Activated naive CD8-positive, alpha-beta T cell (primary cell): Measurements from ENCODE around the gene SESN2.
A peak's percentile ranks its signal among the peaks of the same experiment; 100 is the strongest.
"Not testable (repeated sequence)": the region's sequence is repeated elsewhere in the genome, so short reads cannot be mapped to it uniquely, and the experiment has no call there.

ENCODE experiments used
- H3K27ac Mint-ChIP-seq: one replicate; pipeline ENCODE4 v1.8.0; 2021; ENCODE audit warnings: mixed read lengths
- H3K27me3 Mint-ChIP-seq: one replicate; pipeline ENCODE4 v1.8.0; 2021; ENCODE audit warnings: mixed read lengths
- H3K36me3 Mint-ChIP-seq: one replicate; pipeline ENCODE4 v1.8.0; 2021; ENCODE audit warnings: mixed read lengths
- H3K4me1 Mint-ChIP-seq: one replicate; pipeline ENCODE4 v1.8.0; 2021; ENCODE audit warnings: low read depth, mixed read lengths
- H3K4me3 Mint-ChIP-seq: one replicate; pipeline ENCODE4 v1.8.0; 2021; ENCODE audit warnings: mild to moderate bottlenecking, mixed read lengths
- H3K9me3 Mint-ChIP-seq: one replicate; pipeline ENCODE4 v1.8.0; 2021; ENCODE audit warnings: low read depth, mixed read lengths

Gene SESN2

GRCh38 chr1:28323720-28324119 is 64.4 kb downstream of the SESN2 start:
- peaks cover 6% of the 10 kb centered on the region for H3K4me1 Mint-ChIP-seq
- no peaks in the 10 kb centered on the region for H3K36me3 Mint-ChIP-seq
- H3K9me3 Mint-ChIP-seq, result no peaks in the 10 kb centered on the region
- no peak overlapping the region for H3K27ac Mint-ChIP-seq
- peaks cover 3% of the 10 kb centered on the region for H3K27me3 Mint-ChIP-seq
- H3K4me3 Mint-ChIP-seq, result no peak overlapping the region

- H3K36me3 Mint-ChIP-seq, result peaks cover 2% of the 10 kb centered on the region
Measured at GRCh38 chr1:28326515-28326914, 67.2 kb downstream of the SESN2 start.

GRCh38 chr1:28326984-28327383 is 67.7 kb downstream of the SESN2 start:
- Mint-ChIP-seq H3K27ac (peak overlapping the region; percentile 37), H3K27me3 (no peaks in the 10 kb centered on the region), H3K36me3 (peaks cover 2% of the 10 kb centered on the region), H3K4me3 (no peak overlapping the region), H3K4me1 (peaks cover 24% of the 10 kb centered on the region), H3K9me3 (no peaks in the 10 kb centered on the region)

More at GRCh38 chr1:28326515-28326914, 67.2 kb downstream of the SESN2 start:
- Mint-ChIP-seq H3K27me3 (peaks cover under 1% of the 10 kb centered on the region), H3K27ac (peak overlapping the region; percentile 37), H3K9me3 (no peaks in the 10 kb centered on the region), H3K4me1 (peaks cover 23% of the 10 kb centered on the region), H3K4me3 (no peak overlapping the region)

GRCh38 chr1:28327431-28327830 is 68.1 kb downstream of the SESN2 start:
- H3K36me3 Mint-ChIP-seq, H3K27ac Mint-ChIP-seq, H3K27me3 Mint-ChIP-seq, H3K9me3 Mint-ChIP-seq: not testable (repeated sequence)
- Mint-ChIP-seq H3K4me1 (peaks cover 27% of the 10 kb centered on the region), H3K4me3 (peak overlapping the region; percentile 98)

- Mint-ChIP-seq H3K9me3 (no peaks in the 10 kb centered on the region), H3K4me1 (peaks cover 35% of the 10 kb centered on the region), H3K36me3 (peaks cover 11% of the 10 kb centered on the region), H3K27me3 (no peaks in the 10 kb centered on the region), H3K4me3 (peak overlapping the region; percentile 98), H3K27ac (peak overlapping the region; percentile 98)
Measured at GRCh38 chr1:28328228-28328648, 68.9 kb downstream of the SESN2 start.

GRCh38 chr1:28329395-28330153 is 70.3 kb downstream of the SESN2 start:
- peaks cover 11% of the 10 kb centered on the region for H3K36me3 Mint-ChIP-seq
- peak overlapping the region; percentile 98 for H3K4me3 Mint-ChIP-seq
- no peaks in the 10 kb centered on the region for H3K9me3 Mint-ChIP-seq
- no peaks in the 10 kb centered on the region for H3K27me3 Mint-ChIP-seq
- peak overlapping the region; percentile 98 for H3K27ac Mint-ChIP-seq
- peaks cover 36% of the 10 kb centered on the region for H3K4me1 Mint-ChIP-seq
